Breast epithelium (tissue), 4 donors: ENCODE data around the gene FUT3. TPM values are rescaled to one million over a fixed set of nuclear protein-coding genes. Genes with fewer than 3 reads are reported as not detected.

Source experiments
- DNase-seq, 2 donors: peaks; one replicate each; pipeline ENCODE4 v3.0.0-alpha.2; 2019; ENCODE audit warnings: low spot score in 2 of 2
- H3K27ac ChIP-seq, 2 donors: fragments of 200-600 bp; sonication (generic) in 1 of 2; one replicate each; pipeline ENCODE4 v1.5.1; 2016 to 2019; ENCODE audit warnings: mild to moderate bottlenecking in 1 of 2
- H3K27me3 ChIP-seq, 2 donors: fragments of 200-600 bp; sonication (generic) in 1 of 2; one replicate each; pipeline versions ENCODE4 v1.5.1 to v1.6.0; 2017 to 2019; ENCODE audit warnings: control low read depth in 1 of 2, mild to moderate bottlenecking in 1 of 2
- H3K36me3 ChIP-seq: fragments of 200-600 bp; one replicate; pipeline ENCODE4 v1.5.1; 2019
- H3K4me1 ChIP-seq, 2 donors: fragments of 200-600 bp; sonication (generic); one replicate each; pipeline ENCODE4 v1.5.1; 2016 to 2019; ENCODE audit warnings: control low read depth in 1 of 2
- H3K4me3 ChIP-seq, 3 donors: fragments of 200-600 bp; sonication (generic); 1 replicate in 2 of 3; 2 replicates in 1 of 3; pipeline ENCODE4 v1.5.1; 2016 to 2019; ENCODE audit warnings: mild to moderate bottlenecking in 3 of 3, moderate library complexity in 2 of 3
- H3K9me3 ChIP-seq, 2 donors: fragments of 200-600 bp; sonication (generic) in 1 of 2; one replicate each; pipeline ENCODE4 v1.5.1; 2016 to 2019; ENCODE audit warnings: control low read depth in 1 of 2
- POLR2A ChIP-seq: fragments of 450-650 bp; IDR thresholded peaks from one replicate; pipeline ENCODE4 v1.6.1; 2016; ENCODE audit warnings: antibody characterized with exemption, mild to moderate bottlenecking, moderate library complexity
- POLR2AphosphoS5 ChIP-seq, 3 donors: sonication (generic); formaldehyde crosslinking; IDR thresholded peaks; one replicate each; pipeline ENCODE4 v1.6.1; 2017; ENCODE audit warnings: antibody characterized with exemption in 3 of 3
- intact Hi-C: fragments of 100-400 bp; cut with DNase I; formaldehyde crosslinking; loops from one replicate; pipeline ENCODE4 v1.15.1; 2023; ENCODE audit warnings: low total_unique reads
- total RNA-seq, 3 donors: library from RNA; depleted of rRNA; stranded (reverse); fragments of >200 nt; gene quantifications; one replicate each; pipeline ENCODE4 v1.1.0, GENCODE V29; 2016
- TF ChIP-seq, protein P1 (sequence below), 3 donors: fragments of 450-650 bp; IDR thresholded peaks; one replicate each; pipeline ENCODE4 v1.5.1; 2016 to 2017; ENCODE audit warnings: antibody characterized with exemption in 3 of 3, mild to moderate bottlenecking in 3 of 3, moderate library complexity in 3 of 3

FUT3 gene
- total RNA-seq = 1 to 10 TPM in 2 of 3 donors, not detected in 1; 1.3 to 2.9 TPM

DNA sequence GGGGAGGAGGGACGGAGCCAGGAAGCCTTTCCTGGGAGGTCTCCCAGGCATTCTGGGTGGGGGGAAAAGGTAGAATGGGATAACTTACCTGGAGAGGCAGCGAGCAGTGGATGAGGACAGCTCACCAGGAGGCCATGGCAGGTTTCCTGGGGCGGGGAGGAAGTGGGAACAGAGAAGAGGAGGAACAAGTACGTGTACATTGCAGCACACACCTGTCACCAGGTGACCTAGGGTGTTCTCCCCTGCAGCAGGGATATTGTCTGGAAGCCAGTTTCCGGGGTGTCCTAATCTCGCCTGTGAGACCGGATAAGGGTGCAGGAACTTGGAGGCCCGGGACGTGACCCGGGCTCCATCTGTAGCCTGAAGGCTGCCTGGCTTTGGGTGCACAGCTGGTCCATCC lies at the start of gene FUT3:
FUT3 (minus strand) TSS at position 148 of the 400 bp plus-strand sequence.
- Histone ChIP-seq H3K4me1 (no peaks in the 10 kb centered on the region), H3K4me3 (peak within 1 kb of the TSS in 1 of 3 donors; percentile 6), H3K27me3 (no peaks in the 10 kb centered on the region), H3K27ac (peak within 1 kb of the TSS; percentile 52 to 54), H3K9me3 (no peaks in the 10 kb centered on the region), H3K36me3 (no peaks in the 10 kb centered on the region)
- intact Hi-C loops = no loop called here
- DNase-seq = peak in 1 of 2 donors; percentile 47
- TF ChIP-seq POLR2A (no peak), POLR2AphosphoS5 (IDR thresholded peaks at IDR 0.05) (no peak)
- TF ChIP-seq, protein P1, sequence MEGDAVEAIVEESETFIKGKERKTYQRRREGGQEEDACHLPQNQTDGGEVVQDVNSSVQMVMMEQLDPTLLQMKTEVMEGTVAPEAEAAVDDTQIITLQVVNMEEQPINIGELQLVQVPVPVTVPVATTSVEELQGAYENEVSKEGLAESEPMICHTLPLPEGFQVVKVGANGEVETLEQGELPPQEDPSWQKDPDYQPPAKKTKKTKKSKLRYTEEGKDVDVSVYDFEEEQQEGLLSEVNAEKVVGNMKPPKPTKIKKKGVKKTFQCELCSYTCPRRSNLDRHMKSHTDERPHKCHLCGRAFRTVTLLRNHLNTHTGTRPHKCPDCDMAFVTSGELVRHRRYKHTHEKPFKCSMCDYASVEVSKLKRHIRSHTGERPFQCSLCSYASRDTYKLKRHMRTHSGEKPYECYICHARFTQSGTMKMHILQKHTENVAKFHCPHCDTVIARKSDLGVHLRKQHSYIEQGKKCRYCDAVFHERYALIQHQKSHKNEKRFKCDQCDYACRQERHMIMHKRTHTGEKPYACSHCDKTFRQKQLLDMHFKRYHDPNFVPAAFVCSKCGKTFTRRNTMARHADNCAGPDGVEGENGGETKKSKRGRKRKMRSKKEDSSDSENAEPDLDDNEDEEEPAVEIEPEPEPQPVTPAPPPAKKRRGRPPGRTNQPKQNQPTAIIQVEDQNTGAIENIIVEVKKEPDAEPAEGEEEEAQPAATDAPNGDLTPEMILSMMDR (IDR thresholded peaks at IDR 0.05) = no peak

DNA sequence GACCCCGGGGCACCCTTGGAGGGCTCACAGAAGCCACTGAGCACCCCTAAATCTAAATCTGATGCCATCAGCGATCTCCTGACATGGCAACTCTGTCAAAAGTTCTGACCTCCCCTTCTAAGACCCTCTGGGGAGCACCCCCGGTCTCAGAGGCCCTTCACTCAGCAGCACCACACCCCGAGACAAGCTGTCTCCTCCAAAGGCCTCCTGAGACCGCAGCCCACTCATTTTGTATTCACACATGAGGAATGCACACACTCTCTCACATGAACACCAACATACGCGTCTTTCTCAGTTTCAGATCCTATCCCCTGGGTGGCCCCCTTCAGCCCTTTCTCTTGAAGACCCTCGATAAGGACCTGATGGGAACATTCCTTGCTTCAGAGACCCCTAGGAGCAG lies 49.7 kb upstream of the FUT3 start:
- Histone ChIP-seq H3K27ac (no peak overlapping the region), H3K9me3 (no peaks in the 10 kb centered on the region), H3K36me3 (no peaks in the 10 kb centered on the region), H3K4me1 (peaks cover 0 to 10% of the 10 kb centered on the region in 2 donors), H3K27me3 (no peaks in the 10 kb centered on the region), H3K4me3 (no peak overlapping the region)
- intact Hi-C loops = loop anchor here (10.0 kb wide), 1 partner anchor 96 kb away; the partner anchor contains the start of gene NRTN
- no peak for DNase-seq
- TF ChIP-seq POLR2AphosphoS5 (IDR thresholded peaks at IDR 0.05) (no peak), POLR2A (no peak)
- TF ChIP-seq, protein P1 (IDR thresholded peaks at IDR 0.05) = no peak

GRCh38 chr19:5899728-5900526 lies 48.7 kb upstream of the FUT3 start:
- Histone ChIP-seq H3K9me3 (no peaks in the 10 kb centered on the region), H3K4me3 (no peak overlapping the region), H3K4me1 (peaks cover 0 to 5% of the 10 kb centered on the region in 2 donors), H3K27ac (no peak overlapping the region), H3K36me3 (peaks cover 7% of the 10 kb centered on the region), H3K27me3 (no peaks in the 10 kb centered on the region)
- intact Hi-C loops = loop anchor here (10.0 kb wide), 1 partner anchor 95 kb away; the partner anchor contains the start of gene NRTN
- DNase-seq = no peak
- TF ChIP-seq POLR2A = no peak
- no peak for TF ChIP-seq POLR2AphosphoS5 (IDR thresholded peaks at IDR 0.05)
- TF ChIP-seq, protein P1 (IDR thresholded peaks at IDR 0.05) = no peak

DNA sequence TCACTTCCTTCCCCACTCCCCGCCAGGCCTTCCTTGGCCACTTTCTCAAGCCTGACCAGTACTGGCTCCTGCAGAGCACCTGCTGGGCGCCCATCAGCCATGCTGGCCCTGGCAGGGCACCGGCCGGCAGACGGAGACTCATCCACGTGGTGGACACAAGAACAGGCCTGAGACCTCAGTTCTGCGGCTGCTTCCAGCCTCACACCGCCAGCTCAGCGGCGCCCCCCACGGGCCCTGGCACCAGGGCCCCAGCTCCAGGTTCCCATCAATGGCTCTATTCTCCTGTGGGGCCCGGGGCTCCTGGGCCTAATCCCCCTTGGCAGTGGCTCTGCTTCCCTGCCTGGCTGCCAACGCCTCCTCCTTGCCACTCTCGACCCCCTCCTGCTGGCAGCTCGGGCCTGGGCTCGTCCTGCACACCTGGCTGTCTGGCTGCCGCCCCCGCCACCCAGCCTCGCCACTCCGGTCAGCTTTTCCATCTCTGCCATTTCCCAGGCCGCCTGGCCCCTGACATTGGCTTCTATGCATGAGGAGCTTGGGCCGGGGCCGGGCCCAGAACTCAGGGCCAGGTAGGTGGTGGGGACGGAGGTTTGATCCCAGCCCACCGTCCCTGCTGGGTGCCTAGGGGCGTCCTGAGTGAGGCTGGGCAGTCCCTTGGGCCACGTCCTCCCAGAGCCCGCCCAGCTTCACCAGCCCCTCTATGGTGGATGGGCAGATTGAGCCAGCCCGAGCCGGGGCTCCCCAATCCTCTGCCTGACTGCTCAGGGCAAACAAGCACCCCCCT lies 46.1 kb upstream of the FUT3 start:
- Histone ChIP-seq H3K9me3 (no peaks in the 10 kb centered on the region), H3K36me3 (peaks cover 7% of the 10 kb centered on the region), H3K4me1 (peaks cover 0 to 1% of the 10 kb centered on the region in 2 donors), H3K27ac (peak overlapping the region; percentile 32 to 50), H3K4me3 (no peak overlapping the region), H3K27me3 (no peaks in the 10 kb centered on the region)
- intact Hi-C loops = no loop called here
- no peak for DNase-seq
- TF ChIP-seq POLR2A (no peak), POLR2AphosphoS5 (IDR thresholded peaks at IDR 0.05) (no peak)
- TF ChIP-seq, protein P1 (IDR thresholded peaks at IDR 0.05) = no peak
